Esophagus muscularis mucosa (tissue), 4 donors: ENCODE data around the gene PTPRK. TPM values are rescaled to one million over a fixed set of nuclear protein-coding genes. Genes with fewer than 3 reads are reported as not detected.

Experiments used
- DNase-seq: peaks from one replicate; pipeline ENCODE4 v3.0.0-alpha.2; 2017; ENCODE audit errors: extremely low spot score
- H3K27ac ChIP-seq, 4 donors: fragments of 200-600 bp; sonication (generic); replicated peaks in 1 of 4; 1 replicate in 3 of 4; 2 replicates in 1 of 4; pipeline ENCODE4 v1.5.1; 2016 to 2019; ENCODE audit warnings: mild to moderate bottlenecking in 1 of 4
- H3K27me3 ChIP-seq, 4 donors: fragments of 200-600 bp; sonication (generic); one replicate each; pipeline versions ENCODE4 v1.5.1 to v1.6.0; 2016 to 2019
- H3K36me3 ChIP-seq, 4 donors: fragments of 200-600 bp; sonication (generic); one replicate each; pipeline ENCODE4 v1.5.1; 2016 to 2019
- H3K4me1 ChIP-seq, 4 donors: fragments of 200-600 bp; sonication (generic); one replicate each; pipeline ENCODE4 v1.5.1; 2016 to 2019
- H3K4me3 ChIP-seq, 4 donors: fragments of 200-600 bp; sonication (generic); 1 replicate in 2 of 4; 2 replicates in 2 of 4; pipeline ENCODE4 v1.5.1; 2016 to 2019; ENCODE audit warnings: mild to moderate bottlenecking in 4 of 4, moderate library complexity in 1 of 4
- H3K9me3 ChIP-seq, 4 donors: fragments of 200-600 bp; sonication (generic); 1 replicate in 3 of 4; 2 replicates in 1 of 4; pipeline ENCODE4 v1.5.1; 2016 to 2019
- CTCF ChIP-seq, 3 experiments: fragments of 200-600 bp in 2 of 3; fragments of 450-650 bp in 1 of 3; sonication (generic) in 2 of 3; IDR thresholded peaks; one replicate each; pipeline ENCODE4 v1.5.1; 2017 to 2019; ENCODE audit warnings: antibody characterized with exemption in 3 of 3, mild to moderate bottlenecking in 2 of 3, moderate library complexity in 1 of 3
- EP300 ChIP-seq: sonication (generic); formaldehyde crosslinking; IDR thresholded peaks from one replicate; pipeline ENCODE4 v1.6.1; 2017; ENCODE audit warnings: antibody characterized with exemption
- POLR2A ChIP-seq: fragments of 450-650 bp; IDR thresholded peaks from one replicate; pipeline ENCODE4 v1.6.1; 2017; ENCODE audit warnings: antibody characterized with exemption, moderate library complexity, mild to moderate bottlenecking, low read depth
- POLR2AphosphoS5 ChIP-seq, 2 donors: sonication (generic); formaldehyde crosslinking; IDR thresholded peaks; one replicate each; pipeline ENCODE4 v1.6.1; 2017; ENCODE audit warnings: antibody characterized with exemption in 2 of 2
- WGBS: methylation state at CpG from one replicate; pipeline ENCODE4 v1.1.5; 2018; 5-methylcytosine and 5-hydroxymethylcytosine counted together
- intact Hi-C: fragments of 100-400 bp; cut with DNase I; formaldehyde crosslinking; loops from one replicate; pipeline ENCODE4 v1.15.1; 2023
- total RNA-seq, 4 donors: library from RNA; depleted of rRNA; stranded (reverse); fragments of >200 nt; gene quantifications; one replicate each; pipeline versions ENCODE4 v1.1.0 to v1.2.1, GENCODE V29; 2016

PTPRK gene
- total RNA-seq, 4 donors from 2014 or later, result 36.8 to 53.1 (median 43.8) TPM

- Histone ChIP-seq H3K27me3 (no peaks in the 10 kb centered on the region), H3K4me1 (peaks cover 0 to 8% (median 4%) of the 10 kb centered on the region in 4 donors), H3K9me3 (no peaks in the 10 kb centered on the region), H3K4me3 (no peak overlapping the region), H3K27ac (no peak overlapping the region), H3K36me3 (no peaks in the 10 kb centered on the region)
- intact Hi-C loops, result no loop called here
- TF ChIP-seq CTCF (IDR thresholded peaks at IDR 0.05), result no peak
- no peak for TF ChIP-seq EP300
- TF ChIP-seq POLR2AphosphoS5 (IDR thresholded peaks at IDR 0.05), result no peak
- TF ChIP-seq POLR2A, result no peak
- WGBS, result 86% methylated on average over 2 of the region's 2 CpGs
- no peak for DNase-seq
These were observed 214.4 kb downstream of the PTPRK start for GRCh38 chr6:128305976-128306375.

- TF ChIP-seq CTCF (IDR thresholded peaks at IDR 0.05) (no peak), POLR2A (no peak), POLR2AphosphoS5 (IDR thresholded peaks at IDR 0.05) (no peak), EP300 (no peak)
- no peak for DNase-seq
- no peaks in the 10 kb centered on the region for H3K9me3 ChIP-seq
- no peak overlapping the region for H3K4me3 ChIP-seq
- no peaks in the 10 kb centered on the region for H3K27me3 ChIP-seq
- WGBS, result 71% methylated on average over 1 of the region's 1 CpG
- H3K36me3 ChIP-seq, result no peaks in the 10 kb centered on the region
- peaks cover 0 to 10% (median 4%) of the 10 kb centered on the region in 4 donors for H3K4me1 ChIP-seq
- H3K27ac ChIP-seq, result no peak overlapping the region
- intact Hi-C loops, result no loop called here
These were observed 215.2 kb downstream of the PTPRK start for GRCh38 chr6:128305228-128305627.

GRCh38 chr6:128303870-128304269 is 216.5 kb downstream of the PTPRK start:
- WGBS, result 76% methylated on average over 2 of the region's 2 CpGs
- intact Hi-C loops, result no loop called here
- no peak for TF ChIP-seq POLR2AphosphoS5 (IDR thresholded peaks at IDR 0.05)
- TF ChIP-seq EP300, result no peak
- no peak for TF ChIP-seq POLR2A
- no peak for TF ChIP-seq CTCF (IDR thresholded peaks at IDR 0.05)

GRCh38 chr6:128302942-128303341 is 217.5 kb downstream of the PTPRK start:
- H3K36me3 ChIP-seq, result no peaks in the 10 kb centered on the region
- no peaks in the 10 kb centered on the region for H3K27me3 ChIP-seq
- TF ChIP-seq CTCF (IDR thresholded peaks at IDR 0.05) (no peak), POLR2AphosphoS5 (IDR thresholded peaks at IDR 0.05) (no peak), POLR2A (no peak), EP300 (no peak)
- no peak overlapping the region for H3K27ac ChIP-seq
- 97% methylated on average over 5 of the region's 5 CpGs for WGBS
- no peak overlapping the region for H3K4me3 ChIP-seq
- no peaks in the 10 kb centered on the region for H3K9me3 ChIP-seq
- peaks cover 0 to 10% (median 4%) of the 10 kb centered on the region in 4 donors for H3K4me1 ChIP-seq
- intact Hi-C loops, result no loop called here
- DNase-seq, result no peak

More at GRCh38 chr6:128303870-128304269, 216.5 kb downstream of the PTPRK start:
- H3K4me1 ChIP-seq, result peaks cover 0 to 10% (median 4%) of the 10 kb centered on the region in 4 donors
- H3K36me3 ChIP-seq, result no peaks in the 10 kb centered on the region
- no peaks in the 10 kb centered on the region for H3K9me3 ChIP-seq
- no peak for DNase-seq
- H3K4me3 ChIP-seq, result no peak overlapping the region
- no peak overlapping the region for H3K27ac ChIP-seq
- no peaks in the 10 kb centered on the region for H3K27me3 ChIP-seq

GRCh38 chr6:128295670-128296069 is 224.7 kb downstream of the PTPRK start:
- no peaks in the 10 kb centered on the region for H3K27me3 ChIP-seq
- no peaks in the 10 kb centered on the region for H3K9me3 ChIP-seq
- 83% methylated on average over 2 of the region's 2 CpGs for WGBS
- H3K4me3 ChIP-seq, result no peak overlapping the region
- intact Hi-C loops, result no loop called here
- H3K36me3 ChIP-seq, result no peaks in the 10 kb centered on the region
- no peak for DNase-seq
- TF ChIP-seq POLR2AphosphoS5 (IDR thresholded peaks at IDR 0.05), result no peak
- TF ChIP-seq EP300, result no peak
- TF ChIP-seq CTCF (IDR thresholded peaks at IDR 0.05), result peak in 1 of 3 experiments; percentile 22
- TF ChIP-seq POLR2A, result no peak
- peaks cover 0 to under 1% (median 0%) of the 10 kb centered on the region in 4 donors for H3K4me1 ChIP-seq
- H3K27ac ChIP-seq, result no peak overlapping the region
